IMR-90 (cell line): Measurements from ENCODE around the gene SLIT3. TPM values are rescaled to one million over a fixed set of nuclear protein-coding genes. Genes with fewer than 3 reads are reported as not detected.

Source experiments
- ATAC-seq: fragments of 200-7000 bp; cut with Tn5 transposase; 2 replicates; pipeline ENCODE4 v1.9.1; 2020; ENCODE audit warnings: low read depth, mild to moderate bottlenecking, moderate library complexity
- BruUV-seq: library from RNA; stranded (reverse); fragments of 400-500 nt; replicated peaks from 2 replicates; lab custom pipeline; 2021; lab: Mats Ljungman, UMichigan
- CTCF ChIA-PET: fragments of 300-600 bp; formaldehyde crosslinking; extraction: SDS; loops from one replicate; lab custom pipeline; 2021; ENCODE audit warnings: antibody characterized with exemption; lab: Yijun Ruan, JAX
- POLR2A ChIA-PET: fragments of 300-600 bp; sonication (Branson Sonifier 250); formaldehyde crosslinking; loops from one replicate; lab custom pipeline; 2022; ENCODE audit warnings: antibody characterized with exemption; ENCODE audit not compliant: unreplicated experiment; lab: Charles Lee
- DNase-seq: peaks from one replicate; pipeline ENCODE4 v3.0.0; 2013
- H2AFZ ChIP-seq: replicated peaks from 2 replicates; pipeline ENCODE3; 2013; ENCODE audit warnings: low read length, mild to moderate bottlenecking; ENCODE audit not compliant: poor library complexity
- H2AK5ac ChIP-seq: 2 replicates; pipeline ENCODE4 v1.6.1; 2013; ENCODE audit warnings: low read depth, low read length, inconsistent platforms
- H2AK9ac ChIP-seq: replicated peaks from 2 replicates; pipeline ENCODE3; 2013; ENCODE audit warnings: mild to moderate bottlenecking, low read depth, low read length, moderate library complexity; ENCODE audit not compliant: poor library complexity
- H2BK120ac ChIP-seq: 2 replicates; pipeline ENCODE4 v1.6.1; 2013; ENCODE audit warnings: low read depth, low read length, inconsistent platforms
- H2BK15ac ChIP-seq: 3 replicates; pipeline ENCODE4 v1.6.1; 2013; ENCODE audit warnings: low read depth, low read length, inconsistent platforms
- H2BK20ac ChIP-seq: 2 replicates; pipeline ENCODE4 v1.6.1; 2013; ENCODE audit warnings: low read depth, mild to moderate bottlenecking, inconsistent platforms, low read length, moderate library complexity
- H2BK5ac ChIP-seq: 2 replicates; pipeline ENCODE4 v1.6.1; 2013; ENCODE audit warnings: mild to moderate bottlenecking, low read depth, low read length, inconsistent platforms; ENCODE audit not compliant: poor library complexity, severe bottlenecking
- H3K14ac ChIP-seq: replicated peaks from 2 replicates; pipeline ENCODE4 v1.6.1; 2013; ENCODE audit warnings: low read depth, low read length, inconsistent platforms
- H3K18ac ChIP-seq: 2 replicates; pipeline ENCODE4 v1.6.1; 2013; ENCODE audit warnings: low read depth, low read length, control low read depth
- H3K23ac ChIP-seq: 2 replicates; pipeline ENCODE4 v1.6.1; 2013; ENCODE audit warnings: low read depth, low read length, inconsistent platforms
- H3K27ac ChIP-seq: 2 replicates; pipeline ENCODE4 v1.5.1; 2013; ENCODE audit warnings: mild to moderate bottlenecking, control low read depth, low read length; ENCODE audit not compliant: insufficient read depth
- H3K27me3 ChIP-seq: 2 replicates; pipeline ENCODE4 v1.6.1; 2013; ENCODE audit warnings: low read length; ENCODE audit not compliant: control insufficient read depth, insufficient read depth
- H3K36me3 ChIP-seq: 2 replicates; pipeline ENCODE4 v1.6.1; 2013; ENCODE audit warnings: low read length, mixed read lengths; ENCODE audit not compliant: control insufficient read depth, insufficient read depth
- H3K4ac ChIP-seq: 2 replicates; pipeline ENCODE4 v1.6.1; 2013; ENCODE audit warnings: low read depth, low read length, inconsistent platforms
- H3K4me1 ChIP-seq: 2 replicates; pipeline ENCODE4 v1.6.1; 2013; ENCODE audit warnings: low read length, mixed read lengths; ENCODE audit not compliant: control insufficient read depth, insufficient read depth
- H3K4me2 ChIP-seq: 2 replicates; pipeline ENCODE4 v1.6.1; 2013; ENCODE audit warnings: low read depth, mild to moderate bottlenecking, control low read depth, low read length, moderate library complexity
- H3K4me3 ChIP-seq: 2 replicates; pipeline ENCODE4 v1.5.1; 2013; ENCODE audit warnings: low read depth, mild to moderate bottlenecking, control low read depth, low read length, moderate library complexity; ENCODE audit not compliant: insufficient read depth
- H3K56ac ChIP-seq: 2 replicates; pipeline ENCODE4 v1.6.1; 2013; ENCODE audit warnings: low read length, inconsistent platforms; ENCODE audit not compliant: insufficient read depth; ENCODE audit errors: extremely low read depth
- H3K79me1 ChIP-seq, 2 experiments: 2 replicates each; pipeline ENCODE4 v1.6.1; 2013; ENCODE audit warnings: low read length in 2 of 2, inconsistent platforms in 1 of 2, low read depth in 1 of 2
- H3K9ac ChIP-seq: 2 replicates; pipeline ENCODE4 v1.6.1; 2013; ENCODE audit warnings: low read depth, low read length, control low read depth
- H3K9me1 ChIP-seq: 2 replicates; pipeline ENCODE4 v1.6.1; 2013; ENCODE audit warnings: low read length, inconsistent platforms; ENCODE audit not compliant: insufficient read depth
- H3K9me3 ChIP-seq: 2 replicates; pipeline ENCODE4 v1.6.1; 2013; ENCODE audit warnings: low read length; ENCODE audit not compliant: control insufficient read depth, insufficient read depth
- H4K20me1 ChIP-seq: 2 replicates; pipeline ENCODE4 v1.6.1; 2013; ENCODE audit warnings: low read length, inconsistent platforms; ENCODE audit not compliant: insufficient read depth
- H4K5ac ChIP-seq: 2 replicates; pipeline ENCODE4 v1.6.1; 2013; ENCODE audit warnings: mild to moderate bottlenecking, low read depth, low read length, control low read depth
- H4K8ac ChIP-seq, 2 experiments: 2 replicates each; pipeline ENCODE4 v1.6.1; 2013; ENCODE audit warnings: low read depth in 2 of 2, low read length in 2 of 2, control low read depth in 1 of 2, inconsistent platforms in 1 of 2
- H4K91ac ChIP-seq: 2 replicates; pipeline ENCODE4 v1.6.1; 2013; ENCODE audit warnings: low read depth, low read length, inconsistent platforms; ENCODE audit not compliant: insufficient read depth
- CTCF ChIP-seq: conservative IDR thresholded peaks from 2 replicates; pipeline ENCODE4 v1.5.1; 2012; ENCODE audit warnings: mild to moderate bottlenecking, low read depth, low read length, improper control_type of control experiment
- FOS ChIP-seq: fragments of 150-350 bp; IDR thresholded peaks from 2 replicates; pipeline ENCODE4 v1.6.1; 2016; ENCODE audit warnings: low read depth, low read length
- MAFK ChIP-seq: IDR thresholded peaks from 2 replicates; pipeline ENCODE4 v1.6.1; 2012; ENCODE audit warnings: low read depth, low read length, improper control_type of control experiment
- MXI1 ChIP-seq: IDR thresholded peaks from 2 replicates; pipeline ENCODE4 v1.6.1; 2012; ENCODE audit warnings: low read depth, mild to moderate bottlenecking, low read length, moderate library complexity, borderline replicate concordance
- NFE2L2 ChIP-seq: fragments of 150-350 bp; IDR thresholded peaks from 2 replicates; pipeline ENCODE4 v1.6.1; 2016; ENCODE audit warnings: low read depth, mild to moderate bottlenecking, low read length
- POLR2A ChIP-seq: IDR thresholded peaks from 2 replicates; pipeline ENCODE4 v1.6.1; 2012; ENCODE audit warnings: mild to moderate bottlenecking, low read depth, low read length
- RAD21 ChIP-seq: IDR thresholded peaks from 2 replicates; pipeline ENCODE4 v1.6.1; 2012; ENCODE audit warnings: low read length, improper control_type of control experiment
- SMC3 ChIP-seq: fragments of 150-350 bp; IDR thresholded peaks from 2 replicates; pipeline ENCODE4 v1.6.1; 2016; ENCODE audit warnings: low read depth, mild to moderate bottlenecking, antibody characterized with exemption, low read length, moderate library complexity
- dilution Hi-C: fragments of 300-500 bp; cut with HindIII; formaldehyde crosslinking; loops from one replicate; pipeline ENCODE4 v1.14.3; 2018; ENCODE audit warnings: low sequenced_read_pairs; ENCODE audit not compliant: unreplicated experiment
- in situ Hi-C: fragments of 300-500 bp; cut with MboI; formaldehyde crosslinking; loops from 3 replicates; pipeline ENCODE4 v1.14.3; 2019; ENCODE audit warnings: low sequenced_read_pairs, inconsistent platforms, mixed read lengths
- intact Hi-C: fragments of 100-400 bp; cut with micrococcal nuclease; formaldehyde crosslinking; loops from 2 replicates; pipeline ENCODE4 v1.10.0; 2022
- polyA plus RNA-seq, 3 experiments: library from polyadenylated mRNA; depleted of rRNA; stranded (reverse); fragments of >200 nt; gene quantifications; 2 replicates each; pipeline ENCODE4 v1.2.3, GENCODE V29; 2012; ENCODE audit warnings: low replicate concordance in 1 of 3
- total RNA-seq: library from RNA; depleted of rRNA; stranded (reverse); fragments of >200 nt; gene quantifications from 2 replicates; pipeline ENCODE4 v1.2.3, GENCODE V29; 2012

SLIT3 gene
- total and polyA plus RNA-seq, 2 of the 4 experiments (the other 2 are of a cell fraction), result 0.18 to 0.50 TPM

GRCh38 chr5:169201597-169201996 lies 99.3 kb downstream of the SLIT3 start:
- H3K4ac ChIP-seq, result no peak overlapping the region
- no peak overlapping the region for H3K56ac ChIP-seq
- no peak overlapping the region for H2AK5ac ChIP-seq
- no peak overlapping the region for H3K18ac ChIP-seq
- H3K4me2 ChIP-seq, result no peak overlapping the region
- ChIA-PET CTCF (no interaction called here), POLR2A (no interaction called here)
- TF ChIP-seq FOS (no peak), RAD21 (no peak), SMC3 (no peak), CTCF (no peak), NFE2L2 (no peak), POLR2A (no peak), MXI1 (no peak), MAFK (no peak)
- no peak overlapping the region for H4K91ac ChIP-seq
- no peaks in the 10 kb centered on the region for H4K20me1 ChIP-seq
- no peak overlapping the region for H3K27ac ChIP-seq
- H4K5ac ChIP-seq, result no peak overlapping the region
- H3K4me3 ChIP-seq, result no peak overlapping the region
- no peak overlapping the region for H2BK120ac ChIP-seq
- H2AK9ac ChIP-seq, result no peak overlapping the region
- no peak overlapping the region for H2BK5ac ChIP-seq
- 0 out of 2 replicates have a peak, but pooled peaks cover 6% of the 10 kb centered on the region for H3K9me3 ChIP-seq
- in situ Hi-C loops, result no loop called here
- no peaks in the 10 kb centered on the region for H3K9me1 ChIP-seq
- no peak overlapping the region for H4K8ac ChIP-seq
- no peak overlapping the region for H3K14ac ChIP-seq
- no peak overlapping the region for H3K23ac ChIP-seq
- H3K36me3 ChIP-seq, result no peaks in the 10 kb centered on the region
- H3K4me1 ChIP-seq, result no peaks in the 10 kb centered on the region
- H3K9ac ChIP-seq, result no peak overlapping the region
- no TSS peak for BruUV-seq
- H2BK15ac ChIP-seq, result no peak overlapping the region
- intact Hi-C loops, result no loop called here
- H3K79me1 ChIP-seq, result no peaks in the 10 kb centered on the region
- H3K27me3 ChIP-seq, result no peaks in the 10 kb centered on the region
- dilution Hi-C loops, result no loop called here
- no peak for ATAC-seq
- no peak overlapping the region for H2AFZ ChIP-seq
- no peak for DNase-seq
- H2BK20ac ChIP-seq, result no peak overlapping the region
